GM13977 (cell line): ENCODE data around the gene TRIO.
A peak's percentile ranks its signal among the peaks of the same experiment; 100 is the strongest.
"Not testable (repeated sequence)": the region's sequence is repeated elsewhere in the genome, so short reads cannot be mapped to it uniquely, and the experiment has no call there.

Source experiments
- DNase-seq: peaks from one replicate; pipeline ENCODE4 v3.0.0; 2012; ENCODE audit warnings: low spot score
- in situ Hi-C: fragments of 300-500 bp; cut with MboI; formaldehyde crosslinking; loops from one replicate; pipeline ENCODE4 v1.12.0; 2022; ENCODE audit warnings: low sequenced_read_pairs, low pct_unique_long_range_greater_than_20kb, mixed read lengths, inconsistent platforms; ENCODE audit not compliant: unreplicated experiment
- TF ChIP-seq, protein P1 (sequence below): IDR thresholded peaks from 2 replicates; pipeline ENCODE4 v1.5.1; 2012; ENCODE audit warnings: mild to moderate bottlenecking, control low read depth; ENCODE audit not compliant: insufficient read depth; ENCODE audit errors: extremely low read depth, missing control alignments

TRIO gene

DNA sequence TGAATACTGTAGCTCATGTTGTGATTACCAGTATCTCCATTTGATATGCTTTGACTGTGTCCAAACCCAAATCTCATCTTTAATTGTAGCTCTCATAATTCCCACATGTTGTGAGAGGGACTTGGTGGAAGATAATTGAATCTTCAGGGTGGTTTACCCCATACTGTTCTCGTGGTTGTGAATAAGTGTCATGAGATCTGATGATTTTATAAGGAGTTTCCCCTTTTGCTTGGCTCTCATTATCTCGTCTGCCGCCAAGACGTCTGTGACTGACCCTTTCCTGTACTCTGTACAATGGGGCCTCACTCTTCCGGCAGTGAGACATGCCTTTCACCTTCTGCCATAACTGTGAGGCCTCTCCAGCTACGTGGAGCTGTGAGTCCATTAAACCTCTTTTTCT is 59.3 kb downstream of the TRIO start:
- in situ Hi-C loops: loop anchor here (10.0 kb wide), 1 partner anchor 48 kb away; no protein-coding TSS in a partner anchor
- TF ChIP-seq, protein P1, sequence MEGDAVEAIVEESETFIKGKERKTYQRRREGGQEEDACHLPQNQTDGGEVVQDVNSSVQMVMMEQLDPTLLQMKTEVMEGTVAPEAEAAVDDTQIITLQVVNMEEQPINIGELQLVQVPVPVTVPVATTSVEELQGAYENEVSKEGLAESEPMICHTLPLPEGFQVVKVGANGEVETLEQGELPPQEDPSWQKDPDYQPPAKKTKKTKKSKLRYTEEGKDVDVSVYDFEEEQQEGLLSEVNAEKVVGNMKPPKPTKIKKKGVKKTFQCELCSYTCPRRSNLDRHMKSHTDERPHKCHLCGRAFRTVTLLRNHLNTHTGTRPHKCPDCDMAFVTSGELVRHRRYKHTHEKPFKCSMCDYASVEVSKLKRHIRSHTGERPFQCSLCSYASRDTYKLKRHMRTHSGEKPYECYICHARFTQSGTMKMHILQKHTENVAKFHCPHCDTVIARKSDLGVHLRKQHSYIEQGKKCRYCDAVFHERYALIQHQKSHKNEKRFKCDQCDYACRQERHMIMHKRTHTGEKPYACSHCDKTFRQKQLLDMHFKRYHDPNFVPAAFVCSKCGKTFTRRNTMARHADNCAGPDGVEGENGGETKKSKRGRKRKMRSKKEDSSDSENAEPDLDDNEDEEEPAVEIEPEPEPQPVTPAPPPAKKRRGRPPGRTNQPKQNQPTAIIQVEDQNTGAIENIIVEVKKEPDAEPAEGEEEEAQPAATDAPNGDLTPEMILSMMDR: no peak
- no peak for DNase-seq

DNA sequence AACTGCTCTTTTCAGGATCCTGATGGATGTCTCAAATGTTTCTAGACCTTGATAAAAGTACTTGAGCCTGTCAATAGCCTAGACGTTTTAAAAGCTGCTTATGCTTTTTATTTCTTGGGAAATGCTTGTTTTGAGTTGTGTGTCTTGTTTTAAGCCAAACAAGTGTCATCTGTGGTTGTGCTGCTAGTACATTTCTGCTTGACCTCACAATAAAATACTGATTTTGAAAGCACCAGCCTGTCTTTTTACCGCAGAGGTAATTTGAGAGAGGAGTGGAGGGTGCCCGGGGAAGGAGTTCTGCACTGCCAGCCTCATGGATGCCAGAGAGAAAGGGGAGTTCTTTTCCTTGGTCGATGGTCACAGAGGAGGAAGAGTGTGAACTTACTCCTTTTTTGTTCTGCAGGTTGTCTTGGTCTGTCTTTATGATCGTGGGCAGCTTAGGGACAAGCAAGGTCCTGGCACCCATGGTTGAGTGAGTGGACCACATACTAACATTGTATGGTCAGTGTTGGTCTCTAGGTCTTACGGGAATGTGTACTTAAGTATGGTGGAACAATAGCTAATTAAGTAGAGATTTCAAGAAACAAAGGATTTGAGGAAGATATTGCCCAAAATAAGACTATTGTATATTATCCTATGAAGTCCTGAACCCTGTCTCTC is 61.0 kb downstream of the TRIO start:
- no peak for DNase-seq
- in situ Hi-C loops: loop anchor here (10.0 kb wide), 1 partner anchor 49 kb away; no protein-coding TSS in a partner anchor
- TF ChIP-seq, protein P1: no peak

DNA sequence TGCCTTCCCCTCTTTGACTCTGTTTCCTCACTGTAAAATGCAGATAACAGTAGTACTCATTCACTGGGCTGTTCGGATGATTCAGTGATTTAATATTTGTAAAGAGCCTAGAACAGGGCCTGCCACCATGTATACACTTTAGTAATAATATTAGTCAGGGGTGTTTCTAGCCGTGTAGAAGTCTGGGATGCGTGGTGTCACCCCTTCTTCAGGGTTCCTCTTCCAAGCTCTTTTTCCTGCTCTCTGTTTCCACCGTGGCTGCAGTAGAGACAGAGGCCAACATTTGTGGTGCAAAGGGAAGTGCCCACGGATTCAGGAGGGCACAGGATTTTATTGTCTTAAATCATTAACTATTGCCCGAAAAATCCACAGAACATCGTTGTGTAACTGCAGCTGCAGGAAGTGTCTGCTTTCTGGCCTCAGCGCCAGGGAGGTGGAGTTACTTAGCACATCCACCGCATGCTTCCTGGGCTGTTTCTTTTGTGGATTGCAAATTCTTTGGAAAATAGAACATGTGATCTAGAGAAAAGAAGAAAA is 61.7 kb downstream of the TRIO start:
- DNase-seq: no peak
- TF ChIP-seq, protein P1: no peak
- in situ Hi-C loops: loop anchor here (10.0 kb wide), 1 partner anchor 50 kb away; no protein-coding TSS in a partner anchor

DNA sequence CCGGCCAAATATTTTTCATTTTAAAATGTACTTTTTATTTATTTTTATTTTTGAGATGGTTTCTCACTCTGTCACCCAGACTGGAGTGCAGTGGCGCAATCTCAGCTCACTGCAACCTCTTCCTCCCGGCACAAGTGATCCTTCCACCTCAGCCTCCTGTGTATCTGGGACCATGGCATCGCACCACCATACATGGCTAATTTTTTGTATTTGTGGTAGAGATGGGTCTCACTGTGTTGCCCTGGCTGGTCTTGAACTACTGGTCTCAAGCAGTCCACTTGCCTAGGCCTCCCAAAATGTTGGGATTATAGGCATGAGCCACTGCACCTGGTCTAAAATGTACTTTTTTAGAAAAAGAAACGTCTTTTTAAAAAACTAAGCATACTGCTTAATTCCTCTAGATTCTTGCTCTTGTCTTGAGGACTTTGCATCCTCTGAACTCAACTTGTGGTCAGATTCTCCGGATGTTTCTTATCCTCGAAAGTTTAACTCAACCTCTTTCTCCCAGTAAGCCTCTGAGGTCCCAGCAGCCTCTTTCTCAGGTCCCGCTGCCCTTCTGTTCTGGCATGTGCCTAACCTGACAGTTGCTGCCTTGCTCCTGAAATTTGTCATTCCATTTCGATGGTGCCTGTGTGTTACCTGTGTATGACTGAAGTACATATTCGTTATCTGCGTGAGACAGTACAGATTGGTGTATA is 63.0 kb downstream of the TRIO start:
- no peak for DNase-seq
- in situ Hi-C loops: loop anchor here (10.0 kb wide), 1 partner anchor 51 kb away; no protein-coding TSS in a partner anchor
- TF ChIP-seq, protein P1: no peak

DNA sequence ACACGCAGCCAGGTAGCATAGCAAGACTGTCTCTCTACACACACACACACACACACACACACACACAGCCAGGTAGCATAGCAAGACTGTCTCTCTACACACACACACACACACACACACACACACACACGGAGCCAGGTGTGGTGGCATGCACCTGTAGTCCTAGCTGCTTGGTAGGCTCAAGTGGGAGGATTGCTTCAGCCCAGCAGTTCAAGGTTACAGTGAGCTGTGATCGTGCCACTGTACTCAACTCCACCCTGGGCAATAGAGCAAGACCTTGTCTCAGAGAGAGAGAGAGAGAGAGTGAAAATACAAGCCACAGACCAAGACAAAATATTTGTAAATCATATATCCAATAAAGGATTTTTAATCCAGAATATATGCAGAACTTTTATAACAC is 64.3 kb downstream of the TRIO start:
- in situ Hi-C loops: loop anchor here (10.0 kb wide), 1 partner anchor 53 kb away; no protein-coding TSS in a partner anchor
- not testable (repeated sequence) for DNase-seq

DNA sequence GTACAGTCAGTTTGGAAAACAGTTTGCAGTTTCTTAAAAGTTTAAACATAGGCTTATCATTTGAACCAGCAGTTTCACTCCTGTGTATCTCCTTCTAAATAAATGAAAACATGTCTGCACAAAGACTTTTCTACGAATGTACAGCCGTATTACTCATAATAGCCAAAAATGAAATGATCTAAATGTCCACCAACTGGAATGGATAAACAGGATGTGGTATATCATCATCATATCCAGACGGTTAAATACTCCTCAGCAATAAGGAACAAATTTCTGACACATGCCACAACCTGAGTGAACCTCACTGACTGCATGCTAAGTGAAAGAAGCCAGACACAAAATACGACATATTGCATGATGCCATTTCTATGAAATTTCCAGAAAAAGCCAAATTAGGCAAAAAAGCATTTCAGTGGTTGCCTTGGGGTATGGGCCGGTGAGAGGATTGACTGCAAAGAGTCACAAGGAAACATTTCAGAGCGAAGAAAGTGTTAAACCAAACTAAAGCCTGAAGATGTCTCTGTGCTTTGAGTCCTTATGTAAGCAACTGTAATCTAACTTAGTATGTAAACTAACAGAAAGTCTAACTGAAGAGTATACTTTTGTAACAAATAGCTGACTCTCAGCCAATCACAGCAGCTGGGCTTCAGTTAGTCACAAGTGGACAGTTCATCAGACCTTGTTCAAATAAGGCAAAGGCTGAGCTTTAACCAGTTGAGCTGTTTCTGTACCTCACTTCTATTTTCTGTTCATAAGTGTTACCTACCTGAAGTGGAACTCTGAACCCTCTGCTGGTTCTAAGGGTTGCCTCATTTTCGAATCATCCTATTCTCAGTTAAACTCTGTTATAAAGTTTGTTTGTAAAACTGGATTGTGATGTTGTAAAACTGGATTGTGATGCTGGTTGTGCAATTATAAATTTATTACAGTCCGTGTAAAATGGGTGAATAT is 65.2 kb downstream of the TRIO start:
- DNase-seq: peak; percentile 50
- in situ Hi-C loops: loop anchor here (10.0 kb wide), 1 partner anchor 54 kb away; no protein-coding TSS in a partner anchor
- TF ChIP-seq, protein P1: peak; percentile 36
